Activated CD8-positive, alpha-beta T cell treated with anti-CD3 and anti-CD28 coated beads, Interleukin-2, amount 10 ng/mL, durations not matched to agents 7 days and 5 days (primary cell): ENCODE results near the gene RAB3B. TPM values are rescaled to one million over a fixed set of nuclear protein-coding genes. Genes with fewer than 3 reads are reported as not detected.
"Not testable (repeated sequence)": the region's sequence is repeated elsewhere in the genome, so short reads cannot be mapped to it uniquely, and the experiment has no call there.

Experiments used
- ATAC-seq: fragments of 150-1000 bp; cut with Tn5 transposase; one replicate; pipeline ENCODE4 v1.10.0; 2021; ENCODE audit warnings: moderate library complexity
- CTCF ChIA-PET: fragments of 350-600 bp; sonication (Branson Sonifier 250); formaldehyde crosslinking; loops from one replicate; lab custom pipeline; 2021; ENCODE audit warnings: antibody characterized with exemption; lab: Charles Lee
- POLR2A ChIA-PET: fragments of 350-600 bp; sonication (Branson Sonifier 250); formaldehyde crosslinking; loops from one replicate; lab custom pipeline; 2021; ENCODE audit warnings: antibody characterized with exemption; lab: Charles Lee
- DNase-seq: peaks from one replicate; pipeline ENCODE4 v3.0.0-alpha.2; 2020
- H3K27ac Mint-ChIP-seq: one replicate; pipeline ENCODE4 v1.8.0; 2021; ENCODE audit warnings: mild to moderate bottlenecking, mixed read lengths
- H3K27me3 Mint-ChIP-seq: one replicate; pipeline ENCODE4 v1.8.0; 2021; ENCODE audit warnings: low read depth, mixed read lengths
- H3K36me3 Mint-ChIP-seq: one replicate; pipeline ENCODE4 v1.8.0; 2021; ENCODE audit warnings: low read depth, mixed read lengths
- H3K4me1 Mint-ChIP-seq: one replicate; pipeline ENCODE4 v1.8.0; 2021; ENCODE audit warnings: low read depth, mixed read lengths
- H3K4me3 Mint-ChIP-seq: one replicate; pipeline ENCODE4 v1.8.0; 2021; ENCODE audit warnings: mild to moderate bottlenecking, mixed read lengths
- H3K9me3 Mint-ChIP-seq: one replicate; pipeline ENCODE4 v1.8.0; 2022; ENCODE audit warnings: mixed read lengths; ENCODE audit not compliant: insufficient read depth
- total RNA-seq, 2 experiments: library from RNA; stranded (reverse); gene quantifications; one replicate each; pipeline ENCODE4 v1.2.3, GENCODE V29; 2021

Gene RAB3B
- total RNA-seq, 2 experiments from 2014 or later = 0.08 TPM

- peaks cover 7% of the 10 kb centered on the region for H3K4me1 Mint-ChIP-seq
Measured at GRCh38 chr1:51986718-51987117, 3.8 kb downstream of the RAB3B start.

GRCh38 chr1:51982161-51982560 lies 8.3 kb downstream of the RAB3B start:
- no peak overlapping the region for H3K4me3 Mint-ChIP-seq
- H3K36me3 Mint-ChIP-seq = no peaks in the 10 kb centered on the region
- CTCF ChIA-PET = no interaction called here

More at GRCh38 chr1:51986718-51987117, 3.8 kb downstream of the RAB3B start:
- H3K27ac Mint-ChIP-seq = no peak overlapping the region
- no peak overlapping the region for H3K4me3 Mint-ChIP-seq
- CTCF ChIA-PET = interaction anchor here (1.1 to 3.4 kb wide), 2 partner anchors 89 to 218 kb away, joined by 4 to 9 read pairs; no protein-coding TSS in a partner anchor
- peaks cover 23% of the 10 kb centered on the region for H3K27me3 Mint-ChIP-seq
- no peak for DNase-seq
- POLR2A ChIA-PET = no interaction called here
- H3K9me3 Mint-ChIP-seq = no peaks in the 10 kb centered on the region
- no peak for ATAC-seq
- no peaks in the 10 kb centered on the region for H3K36me3 Mint-ChIP-seq

GRCh38 chr1:51981555-51981954 lies 8.9 kb downstream of the RAB3B start:
- Mint-ChIP-seq H3K27me3 (peaks cover 8% of the 10 kb centered on the region), H3K9me3 (no peaks in the 10 kb centered on the region)

More at GRCh38 chr1:51982161-51982560, 8.3 kb downstream of the RAB3B start:
- no peak for DNase-seq
- no peaks in the 10 kb centered on the region for H3K4me1 Mint-ChIP-seq
- ATAC-seq = no peak
- H3K27ac Mint-ChIP-seq = no peak overlapping the region
- no peaks in the 10 kb centered on the region for H3K9me3 Mint-ChIP-seq
- peaks cover 8% of the 10 kb centered on the region for H3K27me3 Mint-ChIP-seq
- POLR2A ChIA-PET = no interaction called here

GRCh38 chr1:51978099-51978498 lies 12.4 kb downstream of the RAB3B start:
- ChIA-PET CTCF (no interaction called here), POLR2A (no interaction called here)
- no peak overlapping the region for H3K4me3 Mint-ChIP-seq
- H3K9me3 Mint-ChIP-seq = no peaks in the 10 kb centered on the region
- H3K27me3 Mint-ChIP-seq = peaks cover 8% of the 10 kb centered on the region
- H3K36me3 Mint-ChIP-seq = no peaks in the 10 kb centered on the region
- no peak overlapping the region for H3K27ac Mint-ChIP-seq
- no peaks in the 10 kb centered on the region for H3K4me1 Mint-ChIP-seq
- no peak for ATAC-seq
- DNase-seq = no peak

More at GRCh38 chr1:51981555-51981954, 8.9 kb downstream of the RAB3B start:
- no peaks in the 10 kb centered on the region for H3K36me3 Mint-ChIP-seq
- H3K4me3 Mint-ChIP-seq = no peak overlapping the region
- no peak for DNase-seq
- ChIA-PET CTCF (interaction anchor here (0.7 kb wide), 1 partner anchor 20 kb away, joined by 3 read pairs; no protein-coding TSS in a partner anchor), POLR2A (no interaction called here)
- no peak overlapping the region for H3K27ac Mint-ChIP-seq
- no peak for ATAC-seq
- H3K4me1 Mint-ChIP-seq = no peaks in the 10 kb centered on the region

- DNase-seq (no peak), ATAC-seq (no peak)
- CTCF ChIA-PET = interaction anchor here (1.5 kb wide), 1 partner anchor 81 kb away, joined by 5 read pairs; no protein-coding TSS in a partner anchor
- H3K4me3 Mint-ChIP-seq = no peak overlapping the region
- POLR2A ChIA-PET = no interaction called here
- no peaks in the 10 kb centered on the region for H3K36me3 Mint-ChIP-seq
- no peaks in the 10 kb centered on the region for H3K9me3 Mint-ChIP-seq
- H3K27ac Mint-ChIP-seq = no peak overlapping the region
- H3K27me3 Mint-ChIP-seq = peaks cover 8% of the 10 kb centered on the region
- no peaks in the 10 kb centered on the region for H3K4me1 Mint-ChIP-seq
Measured at GRCh38 chr1:51976846-51977602, 13.5 kb downstream of the RAB3B start.

- Mint-ChIP-seq H3K27ac (no peak overlapping the region), H3K36me3 (no peaks in the 10 kb centered on the region), H3K4me3 (no peak overlapping the region), H3K4me1 (no peaks in the 10 kb centered on the region), H3K9me3 (no peaks in the 10 kb centered on the region), H3K27me3 (peaks cover 8% of the 10 kb centered on the region)
- ChIA-PET POLR2A (no interaction called here), CTCF (no interaction called here)
- DNase-seq (no peak), ATAC-seq (no peak)
Measured at GRCh38 chr1:51973587-51974474, 16.7 kb downstream of the RAB3B start.

GRCh38 chr1:51969038-51969705 lies 21.3 kb downstream of the RAB3B start:
- H3K4me3 Mint-ChIP-seq = no peak overlapping the region
- no peaks in the 10 kb centered on the region for H3K9me3 Mint-ChIP-seq
- H3K36me3 Mint-ChIP-seq = no peaks in the 10 kb centered on the region
- no peaks in the 10 kb centered on the region for H3K4me1 Mint-ChIP-seq
- CTCF ChIA-PET = interaction anchor here (1.0 to 1.4 kb wide), 2 partner anchors 71 to 72 kb away, joined by 4 to 6 read pairs; no protein-coding TSS in a partner anchor
- no peak for ATAC-seq
- no peak overlapping the region for H3K27ac Mint-ChIP-seq
- POLR2A ChIA-PET = no interaction called here
- no peak for DNase-seq
- H3K27me3 Mint-ChIP-seq = no peaks in the 10 kb centered on the region

- no peak for DNase-seq
- ChIA-PET POLR2A (no interaction called here), CTCF (interaction anchor here (1.0 to 1.4 kb wide), 2 partner anchors 71 to 72 kb away, joined by 4 to 6 read pairs; no protein-coding TSS in a partner anchor)
- Mint-ChIP-seq H3K27me3 (no peaks in the 10 kb centered on the region), H3K4me3 (no peak overlapping the region), H3K9me3 (no peaks in the 10 kb centered on the region), H3K4me1 (no peaks in the 10 kb centered on the region), H3K27ac (no peak overlapping the region), H3K36me3 (no peaks in the 10 kb centered on the region)
- ATAC-seq = no peak
Measured at GRCh38 chr1:51968632-51969031, 21.9 kb downstream of the RAB3B start.

GRCh38 chr1:51967213-51967791 lies 23.2 kb downstream of the RAB3B start:
- H3K27me3 Mint-ChIP-seq, CTCF ChIA-PET, DNase-seq, H3K4me3 Mint-ChIP-seq, H3K4me1 Mint-ChIP-seq, H3K36me3 Mint-ChIP-seq, POLR2A ChIA-PET, H3K9me3 Mint-ChIP-seq, H3K27ac Mint-ChIP-seq, ATAC-seq: not testable (repeated sequence)

- no peaks in the 10 kb centered on the region for H3K9me3 Mint-ChIP-seq
- H3K27ac Mint-ChIP-seq = no peak overlapping the region
- ChIA-PET CTCF (no interaction called here), POLR2A (no interaction called here)
- ATAC-seq = no peak
- DNase-seq = no peak
- no peaks in the 10 kb centered on the region for H3K4me1 Mint-ChIP-seq
- H3K27me3 Mint-ChIP-seq = no peaks in the 10 kb centered on the region
- H3K36me3 Mint-ChIP-seq = no peaks in the 10 kb centered on the region
- H3K4me3 Mint-ChIP-seq = no peak overlapping the region
Measured at GRCh38 chr1:51966559-51966958, 23.9 kb downstream of the RAB3B start.

- Mint-ChIP-seq H3K27ac (no peak overlapping the region), H3K4me3 (no peak overlapping the region), H3K27me3 (peaks cover 5% of the 10 kb centered on the region), H3K36me3 (no peaks in the 10 kb centered on the region), H3K4me1 (no peaks in the 10 kb centered on the region), H3K9me3 (no peaks in the 10 kb centered on the region)
- ATAC-seq (no peak), DNase-seq (no peak)
- ChIA-PET POLR2A (no interaction called here), CTCF (no interaction called here)
Measured at GRCh38 chr1:51964309-51964696, 26.2 kb downstream of the RAB3B start.
